ENCODE data around the gene GABRR2.

GABRR2 gene

GRCh38 chr6:89350281-89350966, 35.3 kb upstream of the GABRR2 start:
- Histone ChIP-seq H3K36me3 (ENCODE audit: insufficient read depth, low read length) (no peaks in the 10 kb centered on the region), H3K4me2 (ENCODE audit: low read depth, low read length, poor library complexity, severe bottlenecking) (peak overlapping the region; percentile 88)

GRCh38 chr6:89348372-89348771, 33.3 kb upstream of the GABRR2 start:
- Histone ChIP-seq H2AFZ (ENCODE audit: low read length) (no peak overlapping the region), H3K79me2 (ENCODE audit: insufficient read depth, low read length) (peaks cover 97% of the 10 kb centered on the region), H3F3A (ENCODE audit: low read depth) (peaks cover 2% of the 10 kb centered on the region; the same call in 1 of the 2 replicates), H3K4me3 (ENCODE audit: low read length, poor library complexity, severe bottlenecking) (peak overlapping the region; percentile 93), H3K4me2 (ENCODE audit: low read depth, low read length, poor library complexity, severe bottlenecking) (peak overlapping the region; percentile 88), H3K9me3 (ENCODE audit: insufficient read depth, low read depth, low read length) (no peaks in the 10 kb centered on the region), H3K4me1 (ENCODE audit: insufficient read depth, low read length, poor library complexity, severe bottlenecking) (peaks cover 57% of the 10 kb centered on the region), H3K27me3 (ENCODE audit: insufficient read depth, low read length, poor library complexity, severe bottlenecking) (no peaks in the 10 kb centered on the region), H3K9ac (ENCODE audit: low read depth, low read length, poor library complexity, severe bottlenecking) (peak overlapping the region; percentile 18), H3K9me2 (replicated peaks; ENCODE audit: low read depth, low read length) (no peaks in the 10 kb centered on the region), H3K36me3 (ENCODE audit: insufficient read depth, low read length) (no peaks in the 10 kb centered on the region), H4K20me1 (ENCODE audit: insufficient read depth, low read length, poor library complexity, severe bottlenecking) (peaks cover 60% of the 10 kb centered on the region)
- no peak for TF ChIP-seq CTCF (conservative IDR thresholded peaks at IDR 0.05; ENCODE audit: low read length)
- no peak for TF ChIP-seq EZH2phosphoT487 (IDR thresholded peaks at IDR 0.05; ENCODE audit: borderline replicate concordance)

More at GRCh38 chr6:89350281-89350966, 35.3 kb upstream of the GABRR2 start:
- Histone ChIP-seq H3K4me1 (ENCODE audit: insufficient read depth, low read length, poor library complexity, severe bottlenecking) (peaks cover 60% of the 10 kb centered on the region), H3K9me3 (ENCODE audit: insufficient read depth, low read depth, low read length) (no peaks in the 10 kb centered on the region), H3F3A (ENCODE audit: low read depth) (peaks cover 2% of the 10 kb centered on the region; the same call in 1 of the 2 replicates), H3K27me3 (ENCODE audit: insufficient read depth, low read length, poor library complexity, severe bottlenecking) (no peaks in the 10 kb centered on the region), H3K9me2 (replicated peaks; ENCODE audit: low read depth, low read length) (no peaks in the 10 kb centered on the region), H3K79me2 (ENCODE audit: insufficient read depth, low read length) (peaks cover 90% of the 10 kb centered on the region), H4K20me1 (ENCODE audit: insufficient read depth, low read length, poor library complexity, severe bottlenecking) (peaks cover 43% of the 10 kb centered on the region), H3K4me3 (ENCODE audit: low read length, poor library complexity, severe bottlenecking) (peak overlapping the region; percentile 93), H2AFZ (ENCODE audit: low read length) (no peak overlapping the region), H3K9ac (ENCODE audit: low read depth, low read length, poor library complexity, severe bottlenecking) (peak overlapping the region; percentile 87)
- TF ChIP-seq EZH2phosphoT487 (IDR thresholded peaks at IDR 0.05; ENCODE audit: borderline replicate concordance) (no peak), CTCF (conservative IDR thresholded peaks at IDR 0.05; ENCODE audit: low read length) (no peak)

- Histone ChIP-seq H3K4me3 (ENCODE audit: low read length, poor library complexity, severe bottlenecking) (peak overlapping the region; percentile 93), H3K27me3 (ENCODE audit: insufficient read depth, low read length, poor library complexity, severe bottlenecking) (no peaks in the 10 kb centered on the region), H4K20me1 (ENCODE audit: insufficient read depth, low read length, poor library complexity, severe bottlenecking) (peaks cover 62% of the 10 kb centered on the region), H2AFZ (ENCODE audit: low read length) (no peak overlapping the region), H3K9me3 (ENCODE audit: insufficient read depth, low read depth, low read length) (no peaks in the 10 kb centered on the region), H3K4me2 (ENCODE audit: low read depth, low read length, poor library complexity, severe bottlenecking) (peak overlapping the region; percentile 88), H3K9me2 (replicated peaks; ENCODE audit: low read depth, low read length) (no peaks in the 10 kb centered on the region), H3F3A (ENCODE audit: low read depth) (peaks cover 2% of the 10 kb centered on the region; the same call in 1 of the 2 replicates), H3K4me1 (ENCODE audit: insufficient read depth, low read length, poor library complexity, severe bottlenecking) (peaks cover 54% of the 10 kb centered on the region), H3K9ac (ENCODE audit: low read depth, low read length, poor library complexity, severe bottlenecking) (peak overlapping the region; percentile 18), H3K36me3 (ENCODE audit: insufficient read depth, low read length) (no peaks in the 10 kb centered on the region), H3K79me2 (ENCODE audit: insufficient read depth, low read length) (peaks cover 97% of the 10 kb centered on the region)
- TF ChIP-seq EZH2phosphoT487 (IDR thresholded peaks at IDR 0.05; ENCODE audit: borderline replicate concordance) (no peak), CTCF (conservative IDR thresholded peaks at IDR 0.05; ENCODE audit: low read length) (no peak)
These were observed 32.7 kb upstream of the GABRR2 start for GRCh38 chr6:89347825-89348224.

All from Loucy (cell line).